Keratinocyte (primary cell): ENCODE results near the gene DTNB. TPM values are rescaled to one million over a fixed set of nuclear protein-coding genes. Genes with fewer than 3 reads are reported as not detected.

Source experiments
- DNase-seq: peaks from one replicate; pipeline ENCODE4 v3.0.0-alpha.2; 2011; ENCODE audit warnings: low read depth, missing footprints, low spot score
- FAIRE-seq: peaks from 2 replicates; lab custom pipeline; 2011; peaks lifted over from hg19 to GRCh38; lab: Jason Lieb, UNC
- H2AFZ ChIP-seq: 2 replicates; pipeline ENCODE4 v1.6.0; 2012; ENCODE audit warnings: low read length, control low read depth, inconsistent platforms; ENCODE audit not compliant: control insufficient read depth
- H3K27ac ChIP-seq: 2 replicates; pipeline ENCODE4 v1.5.1; 2011; ENCODE audit warnings: low read length; ENCODE audit not compliant: control insufficient read depth, insufficient read depth
- H3K27me3 ChIP-seq: 3 replicates; pipeline ENCODE4 v1.6.0; 2011; ENCODE audit warnings: low read length; ENCODE audit not compliant: control insufficient read depth, insufficient read depth; ENCODE audit errors: extremely low read depth
- H3K36me3 ChIP-seq, 2 experiments: 2 replicates in 1 of 2; 3 replicates in 1 of 2; pipeline ENCODE4 v1.5.1; 2011; ENCODE audit warnings: low read length in 2 of 2, mild to moderate bottlenecking in 1 of 2; ENCODE audit not compliant: control insufficient read depth in 2 of 2, insufficient read depth in 2 of 2; ENCODE audit errors: extremely low read depth in 1 of 2
- H3K4me1 ChIP-seq: 3 replicates; pipeline ENCODE4 v1.5.1; 2011; ENCODE audit warnings: low read length; ENCODE audit not compliant: control insufficient read depth, insufficient read depth; ENCODE audit errors: extremely low read depth
- H3K4me2 ChIP-seq: 3 replicates; pipeline ENCODE4 v1.6.0; 2011; ENCODE audit warnings: low read depth, low read length; ENCODE audit not compliant: control insufficient read depth, insufficient read depth; ENCODE audit errors: extremely low read depth
- H3K4me3 ChIP-seq, 3 experiments: fragments of 200-600 bp in 1 of 3; sonication (generic) in 1 of 3; 2 replicates in 2 of 3; 3 replicates in 1 of 3; pipeline ENCODE4 v1.5.1; 2011 to 2016; ENCODE audit warnings: low read length in 3 of 3, mild to moderate bottlenecking in 3 of 3, control low read depth in 2 of 3, inconsistent platforms in 1 of 3, low read depth in 1 of 3, mixed read lengths in 1 of 3, mixed run types in 1 of 3, moderate library complexity in 1 of 3; ENCODE audit not compliant: control insufficient read depth in 2 of 3, insufficient read depth in 2 of 3; ENCODE audit errors: extremely low read depth in 1 of 3
- H3K79me2 ChIP-seq: 2 replicates; pipeline ENCODE4 v1.6.0; 2012; ENCODE audit warnings: low read length; ENCODE audit not compliant: control insufficient read depth, insufficient read depth
- H3K9ac ChIP-seq: 3 replicates; pipeline ENCODE4 v1.6.0; 2011; ENCODE audit warnings: low read length; ENCODE audit not compliant: control insufficient read depth, insufficient read depth; ENCODE audit errors: extremely low read depth
- H3K9me1 ChIP-seq: 3 replicates; pipeline ENCODE4 v1.6.0; 2011; ENCODE audit warnings: low read length; ENCODE audit not compliant: control insufficient read depth, insufficient read depth; ENCODE audit errors: extremely low read depth
- H3K9me3 ChIP-seq: 2 replicates; pipeline ENCODE4 v1.5.1; 2012; ENCODE audit warnings: low read depth, low read length; ENCODE audit not compliant: control insufficient read depth
- H4K20me1 ChIP-seq: 3 replicates; pipeline ENCODE4 v1.6.0; 2011; ENCODE audit warnings: low read length; ENCODE audit not compliant: control insufficient read depth, insufficient read depth; ENCODE audit errors: extremely low read depth
- CTCF ChIP-seq, 3 experiments: IDR thresholded peaks in 1 of 3; conservative IDR thresholded peaks in 1 of 3; optimal IDR thresholded peaks in 1 of 3; 2 replicates in 2 of 3; 3 replicates in 1 of 3; pipeline versions ENCODE3 to v1.5.1; 2011; ENCODE audit warnings: low read length in 3 of 3, mild to moderate bottlenecking in 3 of 3, moderate library complexity in 2 of 3, control low read depth in 1 of 3, inconsistent platforms in 1 of 3; ENCODE audit not compliant: insufficient read depth in 2 of 3; ENCODE audit errors: extremely low read depth in 1 of 3
- EZH2 ChIP-seq: IDR thresholded peaks from one replicate; pipeline ENCODE4 v1.6.1; 2012; ENCODE audit warnings: inconsistent platforms, mild to moderate bottlenecking, low read length, moderate library complexity
- dilution Hi-C: fragments of 300-500 bp; cut with MboI; formaldehyde crosslinking; loops from one replicate; pipeline ENCODE4 v1.7.0; 2020; ENCODE audit warnings: low sequenced_read_pairs; ENCODE audit not compliant: extremely low pct_ligation_motif_present
- polyA plus RNA-seq, 5 experiments: library from polyadenylated mRNA; depleted of rRNA in 3 of 5; stranded (reverse) in 3 of 5; stranded (forward) in 1 of 5; unstranded in 1 of 5; fragments of >200 nt; gene quantifications; 1 replicate in 1 of 5; 2 replicates in 3 of 5; 3 replicates in 1 of 5; pipeline versions ENCODE4 v1.2.1 to v1.2.3, GENCODE V29; 2011 to 2012; ENCODE audit warnings: missing spikeins in 2 of 5, low read depth in 1 of 5, low replicate concordance in 1 of 5

DTNB gene
- polyA plus RNA-seq, 1 donor (not counting 4 experiments of a cell fraction or from before 2014, with no cell fraction given) = 31.5 TPM

GRCh38 chr2:25566694-25567093 lies 106.7 kb downstream of the DTNB start:
- Histone ChIP-seq H3K9me1 (no peaks in the 10 kb centered on the region), H3K36me3 (peaks cover 0 to 4% of the 10 kb centered on the region in 2 experiments), H3K27me3 (no peaks in the 10 kb centered on the region), H4K20me1 (no peaks in the 10 kb centered on the region), H3K4me2 (no peak overlapping the region), H3K4me3 (no peak overlapping the region), H3K9ac (no peak overlapping the region), H3K9me3 (no peaks in the 10 kb centered on the region), H3K4me1 (no peaks in the 10 kb centered on the region), H3K27ac (no peak overlapping the region), H2AFZ (no peak overlapping the region), H3K79me2 (no peaks in the 10 kb centered on the region)
- TF ChIP-seq CTCF (optimal IDR thresholded peaks at IDR 0.05 in 1 of 3, IDR thresholded peaks at IDR 0.05 in 1 of 3, conservative IDR thresholded peaks at IDR 0.05 in 1 of 3; ENCODE audit: extremely low read depth in 1 of 3, insufficient read depth in 2 of 3, low read length in 3 of 3) (no peak), EZH2 (no peak)
- DNase-seq = no peak
- dilution Hi-C loops = no loop called here
- FAIRE-seq = no peak

- no peaks in the 10 kb centered on the region for H3K9me3 ChIP-seq
- no peaks in the 10 kb centered on the region for H3K79me2 ChIP-seq
- DNase-seq (no peak), FAIRE-seq (no peak)
- no peak overlapping the region for H2AFZ ChIP-seq
- no peaks in the 10 kb centered on the region for H3K9me1 ChIP-seq
- dilution Hi-C loops = no loop called here
- no peaks in the 10 kb centered on the region for H3K4me1 ChIP-seq
- H4K20me1 ChIP-seq = no peaks in the 10 kb centered on the region
- no peak overlapping the region for H3K27ac ChIP-seq
- TF ChIP-seq EZH2 (no peak), CTCF (optimal IDR thresholded peaks at IDR 0.05 in 1 of 3, IDR thresholded peaks at IDR 0.05 in 1 of 3, conservative IDR thresholded peaks at IDR 0.05 in 1 of 3; ENCODE audit: extremely low read depth in 1 of 3, insufficient read depth in 2 of 3, low read length in 3 of 3) (no peak)
- H3K4me3 ChIP-seq = no peak overlapping the region
- no peaks in the 10 kb centered on the region for H3K27me3 ChIP-seq
- H3K36me3 ChIP-seq = peaks cover 0 to 4% of the 10 kb centered on the region in 2 experiments
- H3K4me2 ChIP-seq = no peak overlapping the region
- H3K9ac ChIP-seq = no peak overlapping the region
Observed at GRCh38 chr2:25566094-25566493, 107.3 kb downstream of the DTNB start.
